ENCODE results near the gene PRKCA.

The PRKCA gene

GRCh38 chr17:66518677-66519076, 216.3 kb downstream of the PRKCA start:
- DNase-seq (ENCODE audit: low spot score): no peak

- DNase-seq (ENCODE audit: low spot score): no peak
These were observed 216.7 kb downstream of the PRKCA start for GRCh38 chr17:66519154-66519553.

GRCh38 chr17:66520999-66521398, 218.6 kb downstream of the PRKCA start:
- DNase-seq (ENCODE audit: low spot score): no peak

- DNase-seq (ENCODE audit: low spot score): no peak
These were observed 220.3 kb downstream of the PRKCA start for GRCh38 chr17:66522591-66523272.

- no peak for DNase-seq (ENCODE audit: low spot score)
These were observed 221.2 kb downstream of the PRKCA start for GRCh38 chr17:66523378-66524200.

- DNase-seq (ENCODE audit: low spot score): peak; percentile 48
These were observed 222.5 kb downstream of the PRKCA start for GRCh38 chr17:66524877-66525276.

GRCh38 chr17:66525338-66525737, 222.9 kb downstream of the PRKCA start:
- no peak for DNase-seq (ENCODE audit: low spot score)

GRCh38 chr17:66526827-66527226, 224.4 kb downstream of the PRKCA start:
- DNase-seq (ENCODE audit: low spot score): no peak

GRCh38 chr17:66527335-66527734, 224.9 kb downstream of the PRKCA start:
- DNase-seq (ENCODE audit: low spot score): no peak

GRCh38 chr17:66531851-66532295, 229.5 kb downstream of the PRKCA start:
- no peak for DNase-seq (ENCODE audit: low spot score)

- DNase-seq (ENCODE audit: low spot score): no peak
These were observed 231.2 kb downstream of the PRKCA start for GRCh38 chr17:66533572-66533971.

- no peak for DNase-seq (ENCODE audit: low spot score)
These were observed 231.6 kb downstream of the PRKCA start for GRCh38 chr17:66533986-66534385.

GRCh38 chr17:66535611-66536010, 233.2 kb downstream of the PRKCA start:
- DNase-seq (ENCODE audit: low spot score): no peak

GRCh38 chr17:66537502-66537901, 235.1 kb downstream of the PRKCA start:
- no peak for DNase-seq (ENCODE audit: low spot score)

- DNase-seq (ENCODE audit: low spot score): no peak
These were observed 236.4 kb downstream of the PRKCA start for GRCh38 chr17:66538776-66539175.

GRCh38 chr17:66540131-66540781, 237.8 kb downstream of the PRKCA start:
- DNase-seq (ENCODE audit: low spot score): no peak

GRCh38 chr17:66541461-66542128, 239.2 kb downstream of the PRKCA start:
- peak; percentile 72 for DNase-seq (ENCODE audit: low spot score)

GRCh38 chr17:66542129-66542966, 239.9 kb downstream of the PRKCA start:
- DNase-seq (ENCODE audit: low spot score): peak; percentile 69

- DNase-seq (ENCODE audit: low spot score): no peak
These were observed 240.6 kb downstream of the PRKCA start for GRCh38 chr17:66542967-66543520.

- DNase-seq (ENCODE audit: low spot score): no peak
These were observed 241.1 kb downstream of the PRKCA start for GRCh38 chr17:66543526-66543925.

GRCh38 chr17:66545918-66546317, 243.5 kb downstream of the PRKCA start:
- no peak for DNase-seq (ENCODE audit: low spot score)

Measured in activated CD4-positive, alpha-beta T cell treated with anti-CD3 and anti-CD28 coated beads, Interleukin-2, Interleukin-4, amounts not matched to agents 100 ng/mL and 50 ng/mL, durations not matched to agents 16 hours and 8 hours (primary cell).